BE2C (cell line): ENCODE measurements around the gene OLFM2.

Experiments
- DNase-seq: peaks from one replicate; pipeline ENCODE4 v3.0.0-alpha.2; 2020
- H3K27me3 ChIP-seq: fragments of 250-450 bp; sonication (Bioruptor Pico); 2 replicates; pipeline ENCODE4 v1.5.1; 2020; ENCODE audit warnings: mild to moderate bottlenecking
- H3K36me3 ChIP-seq: fragments of 250-450 bp; sonication (Bioruptor Pico); 2 replicates; pipeline ENCODE4 v1.5.1; 2020; ENCODE audit warnings: mild to moderate bottlenecking
- H3K4me1 ChIP-seq: fragments of 250-450 bp; sonication (Bioruptor Pico); 2 replicates; pipeline ENCODE4 v1.5.1; 2020
- H3K4me3 ChIP-seq: 2 replicates; pipeline ENCODE4 v1.5.1; 2011; ENCODE audit warnings: low read depth, low read length
- H3K9me3 ChIP-seq: fragments of 250-450 bp; sonication (Bioruptor Pico); 2 replicates; pipeline ENCODE4 v1.5.1; 2020
- CTCF ChIP-seq: IDR thresholded peaks from 2 replicates; pipeline ENCODE4 v1.5.1; 2012; ENCODE audit warnings: mild to moderate bottlenecking, low read depth, low read length

The OLFM2 gene

GRCh38 chr19:9945319-9945966 is 9.1 kb upstream of the OLFM2 start:
- no peak overlapping the region for H3K4me3 ChIP-seq
- DNase-seq, result peak; percentile 24

GRCh38 chr19:9943744-9944143 is 7.4 kb upstream of the OLFM2 start:
- Histone ChIP-seq H3K27me3 (no peaks in the 10 kb centered on the region), H3K9me3 (no peaks in the 10 kb centered on the region), H3K36me3 (no peaks in the 10 kb centered on the region)

More at GRCh38 chr19:9945319-9945966, 9.1 kb upstream of the OLFM2 start:
- no peak for TF ChIP-seq CTCF
- no peaks in the 10 kb centered on the region for H3K9me3 ChIP-seq
- no peaks in the 10 kb centered on the region for H3K4me1 ChIP-seq
- no peaks in the 10 kb centered on the region for H3K27me3 ChIP-seq
- no peaks in the 10 kb centered on the region for H3K36me3 ChIP-seq

GRCh38 chr19:9941671-9942070 is 5.4 kb upstream of the OLFM2 start:
- Histone ChIP-seq H3K4me1 (no peaks in the 10 kb centered on the region), H3K4me3 (no peak overlapping the region), H3K36me3 (no peaks in the 10 kb centered on the region), H3K27me3 (no peaks in the 10 kb centered on the region), H3K9me3 (no peaks in the 10 kb centered on the region)
- DNase-seq, result no peak
- no peak for TF ChIP-seq CTCF

More at GRCh38 chr19:9943744-9944143, 7.4 kb upstream of the OLFM2 start:
- H3K4me3 ChIP-seq, result no peak overlapping the region
- no peak for DNase-seq
- TF ChIP-seq CTCF, result no peak
- no peaks in the 10 kb centered on the region for H3K4me1 ChIP-seq

GRCh38 chr19:9941231-9941630 is 4.9 kb upstream of the OLFM2 start:
- no peaks in the 10 kb centered on the region for H3K4me1 ChIP-seq
- no peak for TF ChIP-seq CTCF
- no peak overlapping the region for H3K4me3 ChIP-seq
- DNase-seq, result no peak
- H3K9me3 ChIP-seq, result no peaks in the 10 kb centered on the region
- H3K27me3 ChIP-seq, result no peaks in the 10 kb centered on the region
- H3K36me3 ChIP-seq, result no peaks in the 10 kb centered on the region

GRCh38 chr19:9940778-9941177 is 4.5 kb upstream of the OLFM2 start:
- Histone ChIP-seq H3K9me3 (no peaks in the 10 kb centered on the region), H3K4me1 (no peaks in the 10 kb centered on the region), H3K27me3 (no peaks in the 10 kb centered on the region), H3K36me3 (no peaks in the 10 kb centered on the region), H3K4me3 (no peak overlapping the region)
- no peak for DNase-seq
- TF ChIP-seq CTCF, result no peak

GRCh38 chr19:9939301-9939913 is 3.1 kb upstream of the OLFM2 start:
- no peaks in the 10 kb centered on the region for H3K4me1 ChIP-seq
- DNase-seq, result no peak

More at GRCh38 chr19:9939301-9939913, 3.1 kb upstream of the OLFM2 start:
- Histone ChIP-seq H3K4me3 (no peak overlapping the region), H3K9me3 (no peaks in the 10 kb centered on the region), H3K36me3 (no peaks in the 10 kb centered on the region), H3K27me3 (peaks cover 11% of the 10 kb centered on the region)
- no peak for TF ChIP-seq CTCF
